ENCODE measurements around the gene SYNE3.

DNA sequence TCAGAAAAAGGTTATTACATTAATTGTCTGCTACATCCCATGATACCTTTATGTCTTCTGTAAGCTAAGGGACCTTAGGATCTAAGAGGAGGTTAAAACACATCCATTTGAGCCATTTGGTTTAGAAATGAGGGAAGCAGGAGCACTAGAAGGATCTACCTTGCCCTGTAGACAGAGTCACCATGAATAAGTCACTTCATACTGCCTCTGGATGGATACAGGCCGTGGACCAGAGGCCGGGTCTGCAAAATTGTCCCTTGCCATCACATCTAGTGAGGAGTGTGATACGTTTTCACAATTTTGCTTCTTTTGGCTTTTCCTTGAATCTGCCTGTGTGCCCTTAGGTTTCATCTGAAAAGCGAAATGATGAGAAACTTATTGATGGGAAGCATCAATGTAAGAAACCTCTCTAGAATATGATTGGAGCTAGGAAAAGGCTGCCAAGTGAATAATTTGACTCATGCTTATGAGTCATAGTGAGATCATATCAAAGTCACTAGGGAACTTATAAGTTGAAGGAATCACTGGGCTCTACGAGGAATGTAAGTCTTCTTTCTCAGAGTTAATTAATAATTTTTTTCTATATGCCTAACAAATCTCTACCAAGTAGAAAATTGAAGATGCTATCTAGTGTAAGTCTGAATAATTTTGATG is 29.2 kb upstream of the SYNE3 start:
- TF ChIP-seq EZH2 (IDR thresholded peaks at IDR 0.05; ENCODE audit: borderline replicate concordance, low read length), result no peak
- TF ChIP-seq, protein P1, sequence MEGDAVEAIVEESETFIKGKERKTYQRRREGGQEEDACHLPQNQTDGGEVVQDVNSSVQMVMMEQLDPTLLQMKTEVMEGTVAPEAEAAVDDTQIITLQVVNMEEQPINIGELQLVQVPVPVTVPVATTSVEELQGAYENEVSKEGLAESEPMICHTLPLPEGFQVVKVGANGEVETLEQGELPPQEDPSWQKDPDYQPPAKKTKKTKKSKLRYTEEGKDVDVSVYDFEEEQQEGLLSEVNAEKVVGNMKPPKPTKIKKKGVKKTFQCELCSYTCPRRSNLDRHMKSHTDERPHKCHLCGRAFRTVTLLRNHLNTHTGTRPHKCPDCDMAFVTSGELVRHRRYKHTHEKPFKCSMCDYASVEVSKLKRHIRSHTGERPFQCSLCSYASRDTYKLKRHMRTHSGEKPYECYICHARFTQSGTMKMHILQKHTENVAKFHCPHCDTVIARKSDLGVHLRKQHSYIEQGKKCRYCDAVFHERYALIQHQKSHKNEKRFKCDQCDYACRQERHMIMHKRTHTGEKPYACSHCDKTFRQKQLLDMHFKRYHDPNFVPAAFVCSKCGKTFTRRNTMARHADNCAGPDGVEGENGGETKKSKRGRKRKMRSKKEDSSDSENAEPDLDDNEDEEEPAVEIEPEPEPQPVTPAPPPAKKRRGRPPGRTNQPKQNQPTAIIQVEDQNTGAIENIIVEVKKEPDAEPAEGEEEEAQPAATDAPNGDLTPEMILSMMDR (IDR thresholded peaks at IDR 0.05; ENCODE audit: low read length), result no peak

All from OCI-LY1 (cell line).